ENCODE measurements around the gene KRTAP4-6.

DNA sequence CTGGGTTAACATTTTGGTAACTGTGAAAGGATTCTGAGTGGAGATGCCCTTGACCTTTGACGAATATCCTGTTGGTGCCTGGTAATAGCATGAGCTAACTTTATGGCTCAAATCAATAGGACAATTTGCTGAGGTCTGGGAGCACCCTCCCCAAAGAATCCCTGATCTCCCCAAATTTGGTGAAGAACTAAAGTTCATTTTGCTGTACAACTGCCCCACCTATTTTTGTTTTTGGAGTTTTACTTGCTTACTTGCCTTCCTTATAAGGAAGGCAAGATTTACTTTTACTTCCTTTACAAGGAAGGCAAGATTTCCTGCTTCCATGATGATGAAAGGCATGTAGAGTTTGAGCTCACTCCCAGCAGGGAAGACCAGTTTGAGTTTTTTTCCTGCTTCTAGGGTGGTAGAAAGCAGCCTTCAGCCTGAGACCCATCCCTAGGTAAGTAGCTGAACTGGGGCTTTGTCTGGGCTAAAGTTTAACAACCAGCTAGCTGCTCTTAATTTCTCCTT lies 32.3 kb downstream of the KRTAP4-6 start:
- TF ChIP-seq, protein P1, sequence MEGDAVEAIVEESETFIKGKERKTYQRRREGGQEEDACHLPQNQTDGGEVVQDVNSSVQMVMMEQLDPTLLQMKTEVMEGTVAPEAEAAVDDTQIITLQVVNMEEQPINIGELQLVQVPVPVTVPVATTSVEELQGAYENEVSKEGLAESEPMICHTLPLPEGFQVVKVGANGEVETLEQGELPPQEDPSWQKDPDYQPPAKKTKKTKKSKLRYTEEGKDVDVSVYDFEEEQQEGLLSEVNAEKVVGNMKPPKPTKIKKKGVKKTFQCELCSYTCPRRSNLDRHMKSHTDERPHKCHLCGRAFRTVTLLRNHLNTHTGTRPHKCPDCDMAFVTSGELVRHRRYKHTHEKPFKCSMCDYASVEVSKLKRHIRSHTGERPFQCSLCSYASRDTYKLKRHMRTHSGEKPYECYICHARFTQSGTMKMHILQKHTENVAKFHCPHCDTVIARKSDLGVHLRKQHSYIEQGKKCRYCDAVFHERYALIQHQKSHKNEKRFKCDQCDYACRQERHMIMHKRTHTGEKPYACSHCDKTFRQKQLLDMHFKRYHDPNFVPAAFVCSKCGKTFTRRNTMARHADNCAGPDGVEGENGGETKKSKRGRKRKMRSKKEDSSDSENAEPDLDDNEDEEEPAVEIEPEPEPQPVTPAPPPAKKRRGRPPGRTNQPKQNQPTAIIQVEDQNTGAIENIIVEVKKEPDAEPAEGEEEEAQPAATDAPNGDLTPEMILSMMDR (IDR thresholded peaks at IDR 0.05; ENCODE audit: low read depth, low read length, missing input control), result no peak
- no peak for TF ChIP-seq SP1 (IDR thresholded peaks at IDR 0.05)
- TF ChIP-seq, protein P2, sequence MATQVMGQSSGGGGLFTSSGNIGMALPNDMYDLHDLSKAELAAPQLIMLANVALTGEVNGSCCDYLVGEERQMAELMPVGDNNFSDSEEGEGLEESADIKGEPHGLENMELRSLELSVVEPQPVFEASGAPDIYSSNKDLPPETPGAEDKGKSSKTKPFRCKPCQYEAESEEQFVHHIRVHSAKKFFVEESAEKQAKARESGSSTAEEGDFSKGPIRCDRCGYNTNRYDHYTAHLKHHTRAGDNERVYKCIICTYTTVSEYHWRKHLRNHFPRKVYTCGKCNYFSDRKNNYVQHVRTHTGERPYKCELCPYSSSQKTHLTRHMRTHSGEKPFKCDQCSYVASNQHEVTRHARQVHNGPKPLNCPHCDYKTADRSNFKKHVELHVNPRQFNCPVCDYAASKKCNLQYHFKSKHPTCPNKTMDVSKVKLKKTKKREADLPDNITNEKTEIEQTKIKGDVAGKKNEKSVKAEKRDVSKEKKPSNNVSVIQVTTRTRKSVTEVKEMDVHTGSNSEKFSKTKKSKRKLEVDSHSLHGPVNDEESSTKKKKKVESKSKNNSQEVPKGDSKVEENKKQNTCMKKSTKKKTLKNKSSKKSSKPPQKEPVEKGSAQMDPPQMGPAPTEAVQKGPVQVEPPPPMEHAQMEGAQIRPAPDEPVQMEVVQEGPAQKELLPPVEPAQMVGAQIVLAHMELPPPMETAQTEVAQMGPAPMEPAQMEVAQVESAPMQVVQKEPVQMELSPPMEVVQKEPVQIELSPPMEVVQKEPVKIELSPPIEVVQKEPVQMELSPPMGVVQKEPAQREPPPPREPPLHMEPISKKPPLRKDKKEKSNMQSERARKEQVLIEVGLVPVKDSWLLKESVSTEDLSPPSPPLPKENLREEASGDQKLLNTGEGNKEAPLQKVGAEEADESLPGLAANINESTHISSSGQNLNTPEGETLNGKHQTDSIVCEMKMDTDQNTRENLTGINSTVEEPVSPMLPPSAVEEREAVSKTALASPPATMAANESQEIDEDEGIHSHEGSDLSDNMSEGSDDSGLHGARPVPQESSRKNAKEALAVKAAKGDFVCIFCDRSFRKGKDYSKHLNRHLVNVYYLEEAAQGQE (IDR thresholded peaks at IDR 0.05), result no peak
- no peak for TF ChIP-seq TAF1 (conservative IDR thresholded peaks at IDR 0.05)
- TF ChIP-seq GABPA (IDR thresholded peaks at IDR 0.05 in 1 of 2, conservative IDR thresholded peaks at IDR 0.05 in 1 of 2), result no peak
- TF ChIP-seq EGR1 (IDR thresholded peaks at IDR 0.05; ENCODE audit: low read depth in 2 of 2), result no peak
- TF ChIP-seq, protein P3, sequence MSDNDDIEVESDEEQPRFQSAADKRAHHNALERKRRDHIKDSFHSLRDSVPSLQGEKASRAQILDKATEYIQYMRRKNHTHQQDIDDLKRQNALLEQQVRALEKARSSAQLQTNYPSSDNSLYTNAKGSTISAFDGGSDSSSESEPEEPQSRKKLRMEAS (IDR thresholded peaks at IDR 0.05), result no peak
- no peak for TF ChIP-seq JUND (IDR thresholded peaks at IDR 0.05)
- TF ChIP-seq FOXA1 (IDR thresholded peaks at IDR 0.05), result no peak
- TF ChIP-seq, protein P4, sequence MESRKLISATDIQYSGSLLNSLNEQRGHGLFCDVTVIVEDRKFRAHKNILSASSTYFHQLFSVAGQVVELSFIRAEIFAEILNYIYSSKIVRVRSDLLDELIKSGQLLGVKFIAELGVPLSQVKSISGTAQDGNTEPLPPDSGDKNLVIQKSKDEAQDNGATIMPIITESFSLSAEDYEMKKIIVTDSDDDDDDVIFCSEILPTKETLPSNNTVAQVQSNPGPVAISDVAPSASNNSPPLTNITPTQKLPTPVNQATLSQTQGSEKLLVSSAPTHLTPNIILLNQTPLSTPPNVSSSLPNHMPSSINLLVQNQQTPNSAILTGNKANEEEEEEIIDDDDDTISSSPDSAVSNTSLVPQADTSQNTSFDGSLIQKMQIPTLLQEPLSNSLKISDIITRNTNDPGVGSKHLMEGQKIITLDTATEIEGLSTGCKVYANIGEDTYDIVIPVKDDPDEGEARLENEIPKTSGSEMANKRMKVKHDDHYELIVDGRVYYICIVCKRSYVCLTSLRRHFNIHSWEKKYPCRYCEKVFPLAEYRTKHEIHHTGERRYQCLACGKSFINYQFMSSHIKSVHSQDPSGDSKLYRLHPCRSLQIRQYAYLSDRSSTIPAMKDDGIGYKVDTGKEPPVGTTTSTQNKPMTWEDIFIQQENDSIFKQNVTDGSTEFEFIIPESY (IDR thresholded peaks at IDR 0.05), result no peak

Data from liver (tissue), 3 donors.